Liver (tissue), 9 donors: ENCODE results near the gene TSPYL4. TPM values are rescaled to one million over a fixed set of nuclear protein-coding genes. Genes with fewer than 3 reads are reported as not detected.

Experiments used
- DNase-seq: peaks from one replicate; pipeline ENCODE4 v3.0.0-alpha.2; 2017; ENCODE audit warnings: low spot score
- H3K27ac ChIP-seq, 2 donors: one replicate each; pipeline ENCODE4 v1.7.0; 2013; ENCODE audit warnings: inconsistent platforms in 2 of 2, low read length in 2 of 2, control low read depth in 1 of 2, low read depth in 1 of 2, mild to moderate bottlenecking in 1 of 2
- H3K27me3 ChIP-seq, 4 donors: one replicate each; pipeline versions ENCODE4 v1.6.1 to v1.7.0; 2013; ENCODE audit warnings: low read length in 3 of 4, inconsistent platforms in 1 of 4, mild to moderate bottlenecking in 1 of 4, moderate library complexity in 1 of 4; ENCODE audit not compliant: control insufficient read depth in 4 of 4, insufficient read depth in 4 of 4
- H3K36me3 ChIP-seq, 4 donors: one replicate each; pipeline versions ENCODE4 v1.6.1 to v1.7.0; 2013; ENCODE audit warnings: low read length in 3 of 4, mild to moderate bottlenecking in 3 of 4, low read depth in 1 of 4, moderate library complexity in 1 of 4; ENCODE audit not compliant: control insufficient read depth in 4 of 4, insufficient read depth in 3 of 4
- H3K4me1 ChIP-seq, 4 donors: one replicate each; pipeline versions ENCODE4 v1.6.1 to v1.7.0; 2013; ENCODE audit warnings: low read length in 3 of 4, mild to moderate bottlenecking in 3 of 4, moderate library complexity in 1 of 4; ENCODE audit not compliant: control insufficient read depth in 4 of 4, insufficient read depth in 4 of 4
- H3K4me3 ChIP-seq, 3 donors: one replicate each; pipeline versions ENCODE4 v1.6.1 to v1.7.0; 2013; ENCODE audit warnings: low read length in 3 of 3, control low read depth in 1 of 3, low read depth in 1 of 3, mild to moderate bottlenecking in 1 of 3
- H3K9ac ChIP-seq, 2 donors: one replicate each; pipeline ENCODE4 v1.7.0; 2013; ENCODE audit warnings: low read length in 2 of 2, mild to moderate bottlenecking in 2 of 2, moderate library complexity in 2 of 2, control low read depth in 1 of 2, low read depth in 1 of 2
- H3K9me3 ChIP-seq, 4 donors: one replicate each; pipeline versions ENCODE4 v1.6.1 to v1.7.0; 2013; ENCODE audit warnings: low read length in 3 of 4; ENCODE audit not compliant: control insufficient read depth in 4 of 4
- EGR1 ChIP-seq, 2 donors: IDR thresholded peaks; 2 replicates each; pipeline ENCODE4 v1.6.1; 2016 to 2018; ENCODE audit warnings: antibody characterized with exemption in 2 of 2, low read depth in 2 of 2
- FOXA1 ChIP-seq: IDR thresholded peaks from 2 replicates; pipeline ENCODE4 v1.6.1; 2016; ENCODE audit warnings: antibody characterized with exemption
- FOXA2 ChIP-seq: IDR thresholded peaks from 2 replicates; pipeline ENCODE4 v1.6.1; 2016; ENCODE audit warnings: antibody characterized with exemption
- GABPA ChIP-seq, 2 donors: IDR thresholded peaks in 1 of 2; conservative IDR thresholded peaks in 1 of 2; 2 replicates each; pipeline ENCODE4 v1.6.1; 2016; ENCODE audit warnings: antibody characterized with exemption in 2 of 2, mild to moderate bottlenecking in 1 of 2, moderate library complexity in 1 of 2
- HNF4A ChIP-seq, 2 donors: conservative IDR thresholded peaks; 2 replicates each; pipeline ENCODE4 v1.6.1; 2016; ENCODE audit warnings: antibody characterized with exemption in 2 of 2, mild to moderate bottlenecking in 2 of 2
- HNF4G ChIP-seq: IDR thresholded peaks from 2 replicates; pipeline ENCODE4 v1.6.1; 2016; ENCODE audit warnings: antibody characterized with exemption
- JUND ChIP-seq, 2 donors: IDR thresholded peaks; 2 replicates each; pipeline ENCODE4 v1.6.1; 2016; ENCODE audit warnings: antibody characterized with exemption in 2 of 2
- NR2F2 ChIP-seq: IDR thresholded peaks from 2 replicates; pipeline ENCODE4 v1.6.1; 2016; ENCODE audit warnings: antibody characterized with exemption
- RAD21 ChIP-seq, 2 donors: IDR thresholded peaks; 2 replicates each; pipeline ENCODE4 v1.6.1; 2016; ENCODE audit warnings: antibody characterized with exemption in 2 of 2, mild to moderate bottlenecking in 2 of 2
- RXRA ChIP-seq, 2 donors: IDR thresholded peaks; 2 replicates each; pipeline ENCODE4 v1.6.1; 2017 to 2018; ENCODE audit warnings: antibody characterized with exemption in 2 of 2, mild to moderate bottlenecking in 1 of 2
- SP1 ChIP-seq: IDR thresholded peaks from 2 replicates; pipeline ENCODE4 v1.6.1; 2018; ENCODE audit warnings: antibody characterized with exemption, mild to moderate bottlenecking
- TAF1 ChIP-seq: conservative IDR thresholded peaks from 2 replicates; pipeline ENCODE4 v1.6.1; 2016; ENCODE audit warnings: antibody characterized with exemption, mild to moderate bottlenecking
- YY1 ChIP-seq: IDR thresholded peaks from 2 replicates; pipeline ENCODE4 v1.6.1; 2016; ENCODE audit warnings: antibody characterized with exemption, mild to moderate bottlenecking
- WGBS: extraction: QIAGEN DNeasy Blood & Tissue Kit; methylation state at CpG from one replicate; pipeline ENCODE4 v1.1.7; 2013; 5-methylcytosine and 5-hydroxymethylcytosine counted together
- polyA plus RNA-seq, 2 donors: library from polyadenylated mRNA; stranded (reverse) in 1 of 2; unstranded in 1 of 2; fragments of 200-250 nt in 1 of 2; fragments of >200 nt in 1 of 2; fragmentation: Nextera tagmentation in 1 of 2; extraction: Ambion mirVana in 1 of 2; gene quantifications; one replicate each; pipeline versions ENCODE4 v1.2.1 to v1.2.3, GENCODE V29; 2013 to 2015
- total RNA-seq, 2 donors: library from RNA; depleted of rRNA; stranded (reverse); fragments of >200 nt; gene quantifications; one replicate each; pipeline ENCODE4 v1.2.3, GENCODE V29; 2014
- TF ChIP-seq, protein P1 (sequence below): IDR thresholded peaks from 2 replicates; pipeline ENCODE4 v1.6.1; 2016; ENCODE audit warnings: antibody characterized with exemption
- TF ChIP-seq, protein P2 (sequence below): IDR thresholded peaks from 2 replicates; pipeline ENCODE4 v1.6.1; 2016; ENCODE audit warnings: antibody characterized with exemption
- TF ChIP-seq, protein P3 (sequence below): IDR thresholded peaks from 2 replicates; pipeline ENCODE4 v1.6.1; 2016; ENCODE audit warnings: antibody characterized with exemption
- TF ChIP-seq, protein P4 (sequence below): IDR thresholded peaks from 2 replicates; pipeline ENCODE4 v1.6.1; 2016; ENCODE audit warnings: antibody characterized with exemption, mild to moderate bottlenecking
- donor health status: healthy.
- donor health status: healthy.
- donor health status: healthy.
- donor health status: healthy.
- donor health status: healthy.

Gene TSPYL4
- total and polyA plus RNA-seq, 4 donors = 3.6 to 7.4 (median 3.8) TPM

DNA sequence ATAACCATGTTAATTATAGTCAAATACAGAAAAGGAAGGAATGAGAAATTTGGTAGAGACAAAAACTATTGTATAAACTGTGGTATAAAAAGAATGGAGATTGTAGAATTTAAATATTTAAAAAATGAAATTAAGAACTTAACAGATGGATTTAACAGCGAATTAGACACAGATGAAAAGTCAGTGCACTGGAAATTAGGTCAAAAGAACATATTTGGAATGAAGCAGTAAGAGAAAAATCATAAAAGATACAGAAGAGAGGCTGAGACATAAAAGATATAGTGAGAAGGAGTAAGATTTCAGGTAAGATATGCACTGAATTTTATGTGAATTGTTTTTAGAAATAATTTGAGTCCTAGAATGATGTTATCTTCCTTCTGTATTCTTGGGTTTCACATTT lies 14.0 kb downstream of the TSPYL4 start:
- H3K27ac ChIP-seq = no peak overlapping the region
- 99% methylated on average over 1 of the region's 1 CpG for WGBS
- peaks cover 0 to 19% (median 5%) of the 10 kb centered on the region in 4 donors for H3K36me3 ChIP-seq

DNA sequence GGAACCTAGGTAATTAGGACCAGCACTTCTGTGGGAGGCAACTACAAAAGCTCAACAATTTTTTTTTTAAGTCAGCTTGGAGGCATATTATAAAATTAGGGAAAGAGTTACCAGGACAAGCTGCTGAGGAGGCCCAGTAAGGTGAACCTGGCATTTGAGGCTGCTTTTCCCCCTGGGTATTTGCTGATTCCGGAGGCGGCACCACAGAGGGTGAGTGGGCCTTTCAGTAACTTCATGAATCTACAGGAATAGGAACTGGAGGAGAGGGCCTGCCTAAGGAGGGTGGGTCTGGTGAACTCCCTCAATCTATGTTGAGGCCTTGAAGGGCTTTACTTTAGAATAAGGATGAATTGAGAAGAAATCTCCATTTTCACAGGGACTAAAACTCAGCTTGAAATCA lies 14.6 kb downstream of the TSPYL4 start:
- Histone ChIP-seq H3K4me3 (no peak overlapping the region), H3K27ac (no peak overlapping the region), H3K36me3 (peaks cover 0 to 19% (median 5%) of the 10 kb centered on the region in 4 donors), H3K27me3 (no peaks in the 10 kb centered on the region), H3K4me1 (no peaks in the 10 kb centered on the region), H3K9me3 (no peaks in the 10 kb centered on the region), H3K9ac (no peak overlapping the region)
- WGBS = 100% methylated on average over 2 of the region's 2 CpGs
- DNase-seq = no peak
- TF ChIP-seq HNF4A (conservative IDR thresholded peaks at IDR 0.05) (no peak), HNF4G (no peak), TAF1 (no peak), NR2F2 (no peak), FOXA2 (no peak), SP1 (no peak), RAD21 (IDR thresholded peaks at IDR 0.05) (no peak), FOXA1 (no peak), EGR1 (IDR thresholded peaks at IDR 0.05; ENCODE audit: low read depth in 2 of 2) (no peak), RXRA (IDR thresholded peaks at IDR 0.05) (no peak), JUND (IDR thresholded peaks at IDR 0.05) (no peak), GABPA (IDR thresholded peaks at IDR 0.05 in 1 of 2, conservative IDR thresholded peaks at IDR 0.05 in 1 of 2) (no peak), YY1 (no peak)
- TF ChIP-seq, protein P1, sequence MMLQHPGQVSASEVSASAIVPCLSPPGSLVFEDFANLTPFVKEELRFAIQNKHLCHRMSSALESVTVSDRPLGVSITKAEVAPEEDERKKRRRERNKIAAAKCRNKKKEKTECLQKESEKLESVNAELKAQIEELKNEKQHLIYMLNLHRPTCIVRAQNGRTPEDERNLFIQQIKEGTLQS = no peak
- TF ChIP-seq, protein P2, sequence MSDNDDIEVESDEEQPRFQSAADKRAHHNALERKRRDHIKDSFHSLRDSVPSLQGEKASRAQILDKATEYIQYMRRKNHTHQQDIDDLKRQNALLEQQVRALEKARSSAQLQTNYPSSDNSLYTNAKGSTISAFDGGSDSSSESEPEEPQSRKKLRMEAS = no peak
- TF ChIP-seq, protein P3, sequence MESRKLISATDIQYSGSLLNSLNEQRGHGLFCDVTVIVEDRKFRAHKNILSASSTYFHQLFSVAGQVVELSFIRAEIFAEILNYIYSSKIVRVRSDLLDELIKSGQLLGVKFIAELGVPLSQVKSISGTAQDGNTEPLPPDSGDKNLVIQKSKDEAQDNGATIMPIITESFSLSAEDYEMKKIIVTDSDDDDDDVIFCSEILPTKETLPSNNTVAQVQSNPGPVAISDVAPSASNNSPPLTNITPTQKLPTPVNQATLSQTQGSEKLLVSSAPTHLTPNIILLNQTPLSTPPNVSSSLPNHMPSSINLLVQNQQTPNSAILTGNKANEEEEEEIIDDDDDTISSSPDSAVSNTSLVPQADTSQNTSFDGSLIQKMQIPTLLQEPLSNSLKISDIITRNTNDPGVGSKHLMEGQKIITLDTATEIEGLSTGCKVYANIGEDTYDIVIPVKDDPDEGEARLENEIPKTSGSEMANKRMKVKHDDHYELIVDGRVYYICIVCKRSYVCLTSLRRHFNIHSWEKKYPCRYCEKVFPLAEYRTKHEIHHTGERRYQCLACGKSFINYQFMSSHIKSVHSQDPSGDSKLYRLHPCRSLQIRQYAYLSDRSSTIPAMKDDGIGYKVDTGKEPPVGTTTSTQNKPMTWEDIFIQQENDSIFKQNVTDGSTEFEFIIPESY = no peak

More for the DNA sequence above, 14.0 kb downstream of the TSPYL4 start:
- Histone ChIP-seq H3K9me3 (no peaks in the 10 kb centered on the region), H3K4me3 (no peak overlapping the region), H3K27me3 (no peaks in the 10 kb centered on the region), H3K4me1 (no peaks in the 10 kb centered on the region), H3K9ac (no peak overlapping the region)
- DNase-seq = no peak
- TF ChIP-seq, protein P1 = no peak
- TF ChIP-seq, protein P2 = no peak
- TF ChIP-seq NR2F2 (no peak), JUND (IDR thresholded peaks at IDR 0.05) (no peak), GABPA (IDR thresholded peaks at IDR 0.05 in 1 of 2, conservative IDR thresholded peaks at IDR 0.05 in 1 of 2) (no peak), FOXA2 (no peak), SP1 (no peak), RXRA (IDR thresholded peaks at IDR 0.05) (no peak), RAD21 (IDR thresholded peaks at IDR 0.05) (no peak)
- TF ChIP-seq, protein P4, sequence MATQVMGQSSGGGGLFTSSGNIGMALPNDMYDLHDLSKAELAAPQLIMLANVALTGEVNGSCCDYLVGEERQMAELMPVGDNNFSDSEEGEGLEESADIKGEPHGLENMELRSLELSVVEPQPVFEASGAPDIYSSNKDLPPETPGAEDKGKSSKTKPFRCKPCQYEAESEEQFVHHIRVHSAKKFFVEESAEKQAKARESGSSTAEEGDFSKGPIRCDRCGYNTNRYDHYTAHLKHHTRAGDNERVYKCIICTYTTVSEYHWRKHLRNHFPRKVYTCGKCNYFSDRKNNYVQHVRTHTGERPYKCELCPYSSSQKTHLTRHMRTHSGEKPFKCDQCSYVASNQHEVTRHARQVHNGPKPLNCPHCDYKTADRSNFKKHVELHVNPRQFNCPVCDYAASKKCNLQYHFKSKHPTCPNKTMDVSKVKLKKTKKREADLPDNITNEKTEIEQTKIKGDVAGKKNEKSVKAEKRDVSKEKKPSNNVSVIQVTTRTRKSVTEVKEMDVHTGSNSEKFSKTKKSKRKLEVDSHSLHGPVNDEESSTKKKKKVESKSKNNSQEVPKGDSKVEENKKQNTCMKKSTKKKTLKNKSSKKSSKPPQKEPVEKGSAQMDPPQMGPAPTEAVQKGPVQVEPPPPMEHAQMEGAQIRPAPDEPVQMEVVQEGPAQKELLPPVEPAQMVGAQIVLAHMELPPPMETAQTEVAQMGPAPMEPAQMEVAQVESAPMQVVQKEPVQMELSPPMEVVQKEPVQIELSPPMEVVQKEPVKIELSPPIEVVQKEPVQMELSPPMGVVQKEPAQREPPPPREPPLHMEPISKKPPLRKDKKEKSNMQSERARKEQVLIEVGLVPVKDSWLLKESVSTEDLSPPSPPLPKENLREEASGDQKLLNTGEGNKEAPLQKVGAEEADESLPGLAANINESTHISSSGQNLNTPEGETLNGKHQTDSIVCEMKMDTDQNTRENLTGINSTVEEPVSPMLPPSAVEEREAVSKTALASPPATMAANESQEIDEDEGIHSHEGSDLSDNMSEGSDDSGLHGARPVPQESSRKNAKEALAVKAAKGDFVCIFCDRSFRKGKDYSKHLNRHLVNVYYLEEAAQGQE = no peak
- TF ChIP-seq, protein P3 = no peak
